ENCODE results near the gene BMPR1A.

DNA sequence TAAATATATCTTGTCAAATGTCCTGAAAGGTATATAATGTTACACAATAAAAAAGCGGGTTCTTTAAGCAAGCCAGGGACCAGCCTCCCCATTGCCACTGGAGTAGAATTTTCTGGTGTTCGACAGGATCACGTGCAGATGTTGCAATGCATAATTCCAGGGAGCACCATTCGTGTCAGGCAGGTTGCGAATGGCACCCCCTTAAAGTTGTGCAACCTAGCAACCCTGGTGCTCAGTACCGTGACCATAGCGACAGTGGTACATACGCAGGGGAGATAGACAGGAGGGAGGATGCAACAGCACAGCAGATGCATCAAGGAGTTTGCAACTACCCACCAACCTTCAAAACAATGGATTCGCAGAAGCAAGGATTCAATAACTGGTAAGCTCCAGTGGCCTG lies 6.6 kb upstream of the BMPR1A start:
- TF ChIP-seq POLR2A (IDR thresholded peaks at IDR 0.05; ENCODE audit: low read length) = no peak
- TF ChIP-seq RCOR1 (IDR thresholded peaks at IDR 0.05; ENCODE audit: low read depth, low read length) = no peak
- TF ChIP-seq, protein P1, sequence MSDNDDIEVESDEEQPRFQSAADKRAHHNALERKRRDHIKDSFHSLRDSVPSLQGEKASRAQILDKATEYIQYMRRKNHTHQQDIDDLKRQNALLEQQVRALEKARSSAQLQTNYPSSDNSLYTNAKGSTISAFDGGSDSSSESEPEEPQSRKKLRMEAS (IDR thresholded peaks at IDR 0.05) = no peak
- no peak for TF ChIP-seq KDM1A (IDR thresholded peaks at IDR 0.05; ENCODE audit: low read depth)
- TF ChIP-seq, protein P2, sequence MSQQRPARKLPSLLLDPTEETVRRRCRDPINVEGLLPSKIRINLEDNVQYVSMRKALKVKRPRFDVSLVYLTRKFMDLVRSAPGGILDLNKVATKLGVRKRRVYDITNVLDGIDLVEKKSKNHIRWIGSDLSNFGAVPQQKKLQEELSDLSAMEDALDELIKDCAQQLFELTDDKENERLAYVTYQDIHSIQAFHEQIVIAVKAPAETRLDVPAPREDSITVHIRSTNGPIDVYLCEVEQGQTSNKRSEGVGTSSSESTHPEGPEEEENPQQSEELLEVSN (IDR thresholded peaks at IDR 0.05; ENCODE audit: borderline replicate concordance, low read depth) = no peak
- TF ChIP-seq EP300 (IDR thresholded peaks at IDR 0.05) = no peak
